Pancreas (tissue), 10 donors: ENCODE data around the gene IGDCC3. TPM values are rescaled to one million over a fixed set of nuclear protein-coding genes. Genes with fewer than 3 reads are reported as not detected.

Experiments used
- ATAC-seq, 4 donors: fragments of 200-7000 bp; cut with Tn5 transposase; one replicate each; pipeline versions ENCODE4 v1.8.0 to v1.9.1; 2020; ENCODE audit warnings: mild to moderate bottlenecking in 4 of 4, moderate library complexity in 4 of 4
- DNase-seq, 6 donors: peaks; one replicate each; pipeline ENCODE4 v3.0.0-alpha.2; 2020
- FAIRE-seq: peaks from 2 replicates; lab custom pipeline; 2012; peaks lifted over from hg19 to GRCh38; lab: Jason Lieb, UNC
- H3K27ac ChIP-seq, 4 donors: fragments of 200-600 bp; sonication (generic); 1 replicate in 3 of 4; 2 replicates in 1 of 4; pipeline versions ENCODE4 v1.5.0 to v1.8.0; 2020
- H3K27me3 ChIP-seq, 4 donors: fragments of 200-600 bp; one replicate each; pipeline ENCODE4 v1.8.0; 2021
- H3K36me3 ChIP-seq, 3 donors: fragments of 200-600 bp; sonication (generic) in 1 of 3; one replicate each; pipeline versions ENCODE4 v1.5.0 to v1.8.0; 2020 to 2021
- H3K4me1 ChIP-seq, 3 donors: fragments of 200-600 bp; one replicate each; pipeline ENCODE4 v1.8.0; 2021
- H3K4me3 ChIP-seq, 4 donors: fragments of 200-600 bp; sonication (generic) in 2 of 4; one replicate each; pipeline versions ENCODE4 v1.5.0 to v1.8.0; 2020 to 2021
- H3K9me3 ChIP-seq, 4 donors: fragments of 200-600 bp; one replicate each; pipeline ENCODE4 v1.8.0; 2021
- whole genome bisulfite sequencing, 2 donors: extraction: QIAGEN DNeasy Blood & Tissue Kit; methylation state at CpG; one replicate each; pipeline ENCODE4 v1.1.7; 2013; 5-methylcytosine and 5-hydroxymethylcytosine counted together
- intact Hi-C, 3 donors: fragments of 100-400 bp; cut with DNase I; formaldehyde crosslinking; loops; one replicate each; pipeline versions ENCODE4 v1.11.1 to v1.14.2; 2022
- polyA plus RNA-seq, 2 donors: library from polyadenylated mRNA; stranded (reverse); fragments of 200-250 nt; gene quantifications; one replicate each; pipeline ENCODE4 v1.2.3, GENCODE V29; 2013
- total RNA-seq, 6 donors: library from RNA; stranded (reverse); fragmentation: NEBNext Ultra II Directional in 4 of 6; extraction: Animal tissue kit (Norgen Biotek cat#: 25700) in 4 of 6; gene quantifications; one replicate each; pipeline versions ENCODE4 v1.2.1 to v1.2.4, GENCODE V29; 2021 to 2023
- TF ChIP-seq, protein P1 (sequence below), 4 donors: fragments of 200-600 bp; sonication (generic) in 3 of 4; IDR thresholded peaks; one replicate each; pipeline versions ENCODE4 v1.5.0 to v1.8.0; 2021; ENCODE audit warnings: antibody characterized with exemption in 4 of 4
- donor health status: healthy with polysubstance abuse.
- donor health status: DM: no; HTN: no; CAD: no; lungs with moderate emphysema.
- donor health status: DM: no; HTN: no; CAD: no.
- donor health status: control.
- donor health status: control.
- donor health status: Bipolar disorder and iron deficiency.
- donor health status: DM: yes; HTN: yes; CAD: no.
- donor health status: DM: no; HTN: no; CAD: no.
- donor health status: DM: no; HTN: no; CAD: no.
- donor health status: DM: yes; HTN: yes; CAD: no.

The IGDCC3 gene
- total and polyA plus RNA-seq, 8 donors: 0.32 TPM; not detected in 7

DNA sequence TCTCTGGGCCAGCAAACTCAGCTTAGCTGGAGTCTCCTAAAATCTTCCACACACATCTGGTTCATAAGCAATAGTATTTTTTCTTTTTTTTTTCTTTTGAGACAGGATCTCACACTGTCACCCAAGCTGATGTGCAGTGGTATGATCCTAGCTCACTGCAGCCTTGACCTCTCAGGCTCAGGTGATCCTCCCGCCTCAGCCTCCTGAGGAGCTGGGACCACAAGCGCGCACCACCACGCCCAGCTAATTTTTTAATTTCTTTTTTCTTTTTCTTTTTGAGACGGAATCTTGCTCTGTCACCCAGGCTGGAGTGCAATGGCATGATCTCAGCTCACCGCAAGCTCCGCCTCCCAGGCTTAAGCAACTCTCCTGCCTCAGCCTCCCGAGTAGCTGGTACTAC, 39.0 kb downstream of the IGDCC3 start:
- no peak overlapping the region for H3K4me3 ChIP-seq
- H3K4me1 ChIP-seq: no peaks in the 10 kb centered on the region
- DNase-seq: no peak
- TF ChIP-seq, protein P1, sequence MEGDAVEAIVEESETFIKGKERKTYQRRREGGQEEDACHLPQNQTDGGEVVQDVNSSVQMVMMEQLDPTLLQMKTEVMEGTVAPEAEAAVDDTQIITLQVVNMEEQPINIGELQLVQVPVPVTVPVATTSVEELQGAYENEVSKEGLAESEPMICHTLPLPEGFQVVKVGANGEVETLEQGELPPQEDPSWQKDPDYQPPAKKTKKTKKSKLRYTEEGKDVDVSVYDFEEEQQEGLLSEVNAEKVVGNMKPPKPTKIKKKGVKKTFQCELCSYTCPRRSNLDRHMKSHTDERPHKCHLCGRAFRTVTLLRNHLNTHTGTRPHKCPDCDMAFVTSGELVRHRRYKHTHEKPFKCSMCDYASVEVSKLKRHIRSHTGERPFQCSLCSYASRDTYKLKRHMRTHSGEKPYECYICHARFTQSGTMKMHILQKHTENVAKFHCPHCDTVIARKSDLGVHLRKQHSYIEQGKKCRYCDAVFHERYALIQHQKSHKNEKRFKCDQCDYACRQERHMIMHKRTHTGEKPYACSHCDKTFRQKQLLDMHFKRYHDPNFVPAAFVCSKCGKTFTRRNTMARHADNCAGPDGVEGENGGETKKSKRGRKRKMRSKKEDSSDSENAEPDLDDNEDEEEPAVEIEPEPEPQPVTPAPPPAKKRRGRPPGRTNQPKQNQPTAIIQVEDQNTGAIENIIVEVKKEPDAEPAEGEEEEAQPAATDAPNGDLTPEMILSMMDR (IDR thresholded peaks at IDR 0.05): no peak
- H3K9me3 ChIP-seq: no peaks in the 10 kb centered on the region
- intact Hi-C loops: no loop called here
- H3K36me3 ChIP-seq: no peaks in the 10 kb centered on the region
- no peak for FAIRE-seq
- no peaks in the 10 kb centered on the region for H3K27me3 ChIP-seq
- WGBS, 2 donors: 86 to 90% methylated on average over 8 of the region's 8 CpGs
- ATAC-seq: no peak
- no peak overlapping the region for H3K27ac ChIP-seq

DNA sequence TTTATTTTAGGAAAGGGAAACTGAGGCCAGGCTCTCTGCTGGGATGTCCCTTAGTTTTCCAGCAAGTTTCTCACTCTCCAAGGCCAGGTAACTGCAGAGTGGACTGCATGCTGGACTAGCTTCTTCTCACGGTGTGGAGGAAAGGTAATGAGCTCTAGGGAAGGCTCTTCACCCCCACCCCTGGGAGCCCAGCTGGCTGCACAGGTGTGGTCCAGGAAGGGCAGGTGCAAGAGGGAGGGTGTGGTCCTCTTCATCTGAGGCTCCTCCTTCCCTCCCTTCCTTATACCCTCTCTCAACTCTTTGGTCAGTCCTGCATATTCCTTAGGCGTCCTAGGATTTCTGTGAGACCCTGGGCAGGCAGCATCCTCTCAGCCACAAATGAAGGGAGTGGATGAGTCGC, 39.4 kb downstream of the IGDCC3 start:
- intact Hi-C loops: no loop called here
- Histone ChIP-seq H3K36me3 (no peaks in the 10 kb centered on the region), H3K9me3 (no peaks in the 10 kb centered on the region), H3K27me3 (no peaks in the 10 kb centered on the region), H3K4me3 (no peak overlapping the region), H3K27ac (no peak overlapping the region), H3K4me1 (no peaks in the 10 kb centered on the region)
- no peak for ATAC-seq
- TF ChIP-seq, protein P1 (IDR thresholded peaks at IDR 0.05): no peak
- no peak for FAIRE-seq
- no peak for DNase-seq
- WGBS, 2 donors: 53 to 57% methylated on average over 3 of the region's 3 CpGs

DNA sequence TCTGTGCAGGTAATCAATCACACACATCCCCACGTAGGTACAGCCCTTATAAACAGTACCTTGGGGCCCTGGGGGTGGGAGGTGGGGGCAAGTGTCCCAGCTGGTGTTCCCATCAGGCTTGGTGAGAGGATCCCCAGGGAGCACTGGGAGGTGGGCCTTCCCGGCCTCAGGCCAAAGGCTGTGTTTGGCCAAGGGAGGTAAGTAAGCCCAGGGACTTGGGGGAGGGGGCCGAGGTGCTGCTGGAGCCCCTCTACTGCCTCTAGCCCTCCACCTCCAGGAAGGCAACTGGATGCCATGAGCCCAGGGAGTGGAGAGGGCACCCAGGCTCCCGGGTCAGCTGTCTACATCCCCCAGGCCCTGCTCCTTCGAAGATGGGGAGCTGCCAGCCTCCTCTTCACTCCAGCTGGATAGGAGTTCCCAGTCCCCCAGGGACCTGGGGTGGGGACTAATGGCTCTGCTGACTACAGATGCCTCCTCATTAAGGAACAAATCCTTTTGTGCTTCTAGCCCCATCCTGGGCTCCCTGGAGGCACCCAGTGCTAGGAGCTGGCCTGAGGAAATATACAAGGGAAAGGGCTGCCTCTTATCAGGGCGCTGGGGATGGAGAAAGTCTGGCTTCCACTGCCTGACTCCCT, 40.2 kb downstream of the IGDCC3 start:
- Histone ChIP-seq H3K4me3 (no peak overlapping the region), H3K27ac (no peak overlapping the region), H3K4me1 (no peaks in the 10 kb centered on the region), H3K27me3 (no peaks in the 10 kb centered on the region), H3K9me3 (no peaks in the 10 kb centered on the region), H3K36me3 (no peaks in the 10 kb centered on the region)
- WGBS, 2 donors: 62 to 74% methylated on average over 6 of the region's 6 CpGs
- DNase-seq (no peak), FAIRE-seq (no peak), ATAC-seq (no peak)
- TF ChIP-seq, protein P1 (IDR thresholded peaks at IDR 0.05): no peak
- intact Hi-C loops: no loop called here

DNA sequence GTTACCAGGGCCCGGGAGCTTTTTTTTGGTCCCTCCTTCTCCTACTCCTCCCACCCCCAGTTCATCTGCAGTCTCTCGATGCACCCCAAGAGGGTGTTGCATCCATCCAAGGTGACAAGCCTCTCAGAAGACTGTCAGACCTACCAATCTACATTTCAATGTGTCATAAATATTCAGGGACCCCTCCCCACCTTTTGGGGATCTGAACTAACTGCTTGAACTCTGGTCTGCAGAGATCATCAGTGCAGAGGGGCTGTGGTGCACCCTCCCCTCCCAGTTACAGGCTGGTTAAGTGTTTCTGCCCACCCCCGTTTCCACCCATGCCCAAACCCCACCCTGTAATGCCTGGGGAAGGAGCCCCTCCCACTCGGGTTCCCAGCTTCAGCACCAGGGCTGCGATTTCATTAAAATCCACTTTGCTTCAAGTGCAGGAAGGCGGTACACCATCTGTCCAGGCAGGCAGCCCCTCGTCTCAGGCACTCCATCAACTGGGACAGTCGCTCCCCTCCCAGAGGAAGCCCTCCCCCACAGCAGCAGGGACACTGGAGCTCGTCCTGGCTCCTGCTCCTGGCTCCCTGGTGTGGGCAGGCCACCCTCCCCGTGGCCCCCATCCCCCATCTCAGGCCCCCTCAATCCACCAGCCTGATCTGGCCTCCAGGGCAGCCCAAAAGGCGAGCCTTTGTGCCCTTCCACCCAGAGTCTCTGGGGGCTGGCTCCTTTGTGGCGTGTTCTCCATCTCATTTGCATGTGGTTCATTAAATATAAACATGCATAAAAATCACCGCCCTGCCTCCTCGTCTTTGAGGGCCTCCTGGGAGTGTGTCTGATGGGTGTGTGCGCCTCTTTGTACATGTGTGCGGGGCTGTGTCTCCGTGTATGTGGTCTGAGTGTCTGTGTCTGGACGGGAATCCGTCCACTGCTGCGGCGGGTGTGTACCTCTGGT, 41.0 kb downstream of the IGDCC3 start:
- no peak for FAIRE-seq
- TF ChIP-seq, protein P1 (IDR thresholded peaks at IDR 0.05): no peak
- ATAC-seq: no peak
- intact Hi-C loops: no loop called here
- no peak overlapping the region for H3K27ac ChIP-seq
- H3K27me3 ChIP-seq: no peaks in the 10 kb centered on the region
- H3K4me3 ChIP-seq: no peak overlapping the region
- no peaks in the 10 kb centered on the region for H3K9me3 ChIP-seq
- H3K36me3 ChIP-seq: no peaks in the 10 kb centered on the region
- H3K4me1 ChIP-seq: no peaks in the 10 kb centered on the region
- 63 to 74% methylated on average over 21 of the region's 21 CpGs for WGBS, 2 donors
- DNase-seq: no peak
